ENCODE measurements around the gene CNTNAP4. TPM values are rescaled to one million over a fixed set of nuclear protein-coding genes. Genes with fewer than 3 reads are reported as not detected.

CNTNAP4 gene
- polyA plus RNA-seq, 1 donor from 2014 or later = 75.8 TPM

DNA sequence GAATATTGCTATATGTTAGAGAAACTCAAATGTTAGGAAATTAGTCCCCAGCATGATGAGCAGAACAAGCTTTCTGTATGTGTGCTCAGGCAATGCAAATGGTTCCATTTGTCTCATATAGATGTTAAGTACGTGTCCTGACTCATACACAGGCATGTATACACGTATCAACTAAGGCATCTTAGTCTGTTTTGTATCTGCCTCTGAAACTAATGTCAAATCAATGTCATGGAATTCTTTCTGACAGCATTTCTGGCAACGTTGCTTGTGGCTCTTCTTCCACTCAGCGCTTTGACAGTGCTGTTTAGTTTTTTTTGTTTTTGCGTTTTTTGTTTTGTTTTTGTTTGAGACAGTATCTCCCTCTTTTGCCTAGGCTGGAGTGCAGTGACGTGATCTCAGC, 111.9 kb downstream of the CNTNAP4 start:
- Histone ChIP-seq H3K9me3 (ENCODE audit: low read length) (no peaks in the 10 kb centered on the region), H3K9ac (ENCODE audit: low read length) (no peak overlapping the region), H3K27ac (ENCODE audit: low read length) (no peak overlapping the region), H3K4me2 (ENCODE audit: low read length) (no peak overlapping the region), H3K9me2 (ENCODE audit: insufficient read depth, low read length) (no peaks in the 10 kb centered on the region), H3F3A (ENCODE audit: insufficient read depth, low read length, poor library complexity, severe bottlenecking) (no peaks in the 10 kb centered on the region), H3K27me3 (ENCODE audit: insufficient read depth, low read depth, low read length) (no peaks in the 10 kb centered on the region), H4K20me1 (ENCODE audit: insufficient read depth) (no peaks in the 10 kb centered on the region), H3K79me2 (replicated peaks; ENCODE audit: insufficient read depth, low read length) (no peaks in the 10 kb centered on the region), H2AFZ (ENCODE audit: low read depth, low read length) (no peak overlapping the region), H3K4me3 (ENCODE audit: low read length) (no peak overlapping the region), H3K36me3 (ENCODE audit: insufficient read depth, low read length) (no peaks in the 10 kb centered on the region)
- TF ChIP-seq MXI1 (conservative IDR thresholded peaks at IDR 0.05; ENCODE audit: poor library complexity, severe bottlenecking) (no peak), RAD21 (conservative IDR thresholded peaks at IDR 0.05) (no peak), EP300 (conservative IDR thresholded peaks at IDR 0.05; ENCODE audit: poor library complexity, severe bottlenecking) (peak; percentile 42), POLR2AphosphoS5 (IDR thresholded peaks at IDR 0.05) (peak; percentile 29)

DNA sequence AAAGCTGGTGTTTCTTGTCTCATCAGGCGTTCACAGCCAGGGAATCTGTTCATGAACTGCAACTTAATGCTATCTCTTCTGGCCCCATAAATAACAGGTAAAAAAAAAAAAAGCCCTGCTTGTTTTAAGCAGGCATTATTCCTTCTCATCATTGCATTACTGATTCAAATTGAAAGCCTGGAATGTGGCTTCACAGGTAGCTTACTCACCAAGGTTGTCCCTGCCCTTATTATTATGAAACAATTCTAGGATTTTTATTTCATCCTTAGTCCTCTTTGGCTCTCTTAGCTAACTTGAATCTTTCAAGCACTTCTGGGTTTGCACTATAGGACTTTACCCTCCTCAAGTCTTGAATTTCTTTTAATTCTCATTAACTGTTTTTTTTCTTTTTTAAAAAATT, 113.3 kb downstream of the CNTNAP4 start:
- no peaks in the 10 kb centered on the region for H3K36me3 ChIP-seq (ENCODE audit: insufficient read depth, low read length)
- H3K4me3 ChIP-seq (ENCODE audit: low read length) = no peak overlapping the region
- H3K79me2 ChIP-seq (replicated peaks; ENCODE audit: insufficient read depth, low read length) = no peaks in the 10 kb centered on the region
- no peaks in the 10 kb centered on the region for H3K9me2 ChIP-seq (ENCODE audit: insufficient read depth, low read length)
- no peaks in the 10 kb centered on the region for H4K20me1 ChIP-seq (ENCODE audit: insufficient read depth)
- H3K27ac ChIP-seq (ENCODE audit: low read length) = no peak overlapping the region
- H3K27me3 ChIP-seq (ENCODE audit: insufficient read depth, low read depth, low read length) = no peaks in the 10 kb centered on the region
- no peaks in the 10 kb centered on the region for H3K9me3 ChIP-seq (ENCODE audit: low read length)
- no peak overlapping the region for H3K4me2 ChIP-seq (ENCODE audit: low read length)
- H3F3A ChIP-seq (ENCODE audit: insufficient read depth, low read length, poor library complexity, severe bottlenecking) = no peaks in the 10 kb centered on the region
- H2AFZ ChIP-seq (ENCODE audit: low read depth, low read length) = no peak overlapping the region
- TF ChIP-seq EP300 (conservative IDR thresholded peaks at IDR 0.05; ENCODE audit: poor library complexity, severe bottlenecking) (no peak), MXI1 (conservative IDR thresholded peaks at IDR 0.05; ENCODE audit: poor library complexity, severe bottlenecking) (no peak), EZH2 (IDR thresholded peaks at IDR 0.05; ENCODE audit: borderline replicate concordance, insufficient read depth, low read length, poor library complexity, severe bottlenecking) (no peak), RAD21 (conservative IDR thresholded peaks at IDR 0.05) (no peak), POLR2AphosphoS5 (IDR thresholded peaks at IDR 0.05) (no peak), TAF1 (IDR thresholded peaks at IDR 0.05; ENCODE audit: low read depth) (no peak)
- TF ChIP-seq, protein P1, sequence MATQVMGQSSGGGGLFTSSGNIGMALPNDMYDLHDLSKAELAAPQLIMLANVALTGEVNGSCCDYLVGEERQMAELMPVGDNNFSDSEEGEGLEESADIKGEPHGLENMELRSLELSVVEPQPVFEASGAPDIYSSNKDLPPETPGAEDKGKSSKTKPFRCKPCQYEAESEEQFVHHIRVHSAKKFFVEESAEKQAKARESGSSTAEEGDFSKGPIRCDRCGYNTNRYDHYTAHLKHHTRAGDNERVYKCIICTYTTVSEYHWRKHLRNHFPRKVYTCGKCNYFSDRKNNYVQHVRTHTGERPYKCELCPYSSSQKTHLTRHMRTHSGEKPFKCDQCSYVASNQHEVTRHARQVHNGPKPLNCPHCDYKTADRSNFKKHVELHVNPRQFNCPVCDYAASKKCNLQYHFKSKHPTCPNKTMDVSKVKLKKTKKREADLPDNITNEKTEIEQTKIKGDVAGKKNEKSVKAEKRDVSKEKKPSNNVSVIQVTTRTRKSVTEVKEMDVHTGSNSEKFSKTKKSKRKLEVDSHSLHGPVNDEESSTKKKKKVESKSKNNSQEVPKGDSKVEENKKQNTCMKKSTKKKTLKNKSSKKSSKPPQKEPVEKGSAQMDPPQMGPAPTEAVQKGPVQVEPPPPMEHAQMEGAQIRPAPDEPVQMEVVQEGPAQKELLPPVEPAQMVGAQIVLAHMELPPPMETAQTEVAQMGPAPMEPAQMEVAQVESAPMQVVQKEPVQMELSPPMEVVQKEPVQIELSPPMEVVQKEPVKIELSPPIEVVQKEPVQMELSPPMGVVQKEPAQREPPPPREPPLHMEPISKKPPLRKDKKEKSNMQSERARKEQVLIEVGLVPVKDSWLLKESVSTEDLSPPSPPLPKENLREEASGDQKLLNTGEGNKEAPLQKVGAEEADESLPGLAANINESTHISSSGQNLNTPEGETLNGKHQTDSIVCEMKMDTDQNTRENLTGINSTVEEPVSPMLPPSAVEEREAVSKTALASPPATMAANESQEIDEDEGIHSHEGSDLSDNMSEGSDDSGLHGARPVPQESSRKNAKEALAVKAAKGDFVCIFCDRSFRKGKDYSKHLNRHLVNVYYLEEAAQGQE (IDR thresholded peaks at IDR 0.05; ENCODE audit: borderline replicate concordance) = no peak
- TF ChIP-seq, protein P2, sequence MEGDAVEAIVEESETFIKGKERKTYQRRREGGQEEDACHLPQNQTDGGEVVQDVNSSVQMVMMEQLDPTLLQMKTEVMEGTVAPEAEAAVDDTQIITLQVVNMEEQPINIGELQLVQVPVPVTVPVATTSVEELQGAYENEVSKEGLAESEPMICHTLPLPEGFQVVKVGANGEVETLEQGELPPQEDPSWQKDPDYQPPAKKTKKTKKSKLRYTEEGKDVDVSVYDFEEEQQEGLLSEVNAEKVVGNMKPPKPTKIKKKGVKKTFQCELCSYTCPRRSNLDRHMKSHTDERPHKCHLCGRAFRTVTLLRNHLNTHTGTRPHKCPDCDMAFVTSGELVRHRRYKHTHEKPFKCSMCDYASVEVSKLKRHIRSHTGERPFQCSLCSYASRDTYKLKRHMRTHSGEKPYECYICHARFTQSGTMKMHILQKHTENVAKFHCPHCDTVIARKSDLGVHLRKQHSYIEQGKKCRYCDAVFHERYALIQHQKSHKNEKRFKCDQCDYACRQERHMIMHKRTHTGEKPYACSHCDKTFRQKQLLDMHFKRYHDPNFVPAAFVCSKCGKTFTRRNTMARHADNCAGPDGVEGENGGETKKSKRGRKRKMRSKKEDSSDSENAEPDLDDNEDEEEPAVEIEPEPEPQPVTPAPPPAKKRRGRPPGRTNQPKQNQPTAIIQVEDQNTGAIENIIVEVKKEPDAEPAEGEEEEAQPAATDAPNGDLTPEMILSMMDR (IDR thresholded peaks at IDR 0.05; ENCODE audit: poor library complexity, severe bottlenecking) = no peak
- no peak overlapping the region for H3K9ac ChIP-seq (ENCODE audit: low read length)

DNA sequence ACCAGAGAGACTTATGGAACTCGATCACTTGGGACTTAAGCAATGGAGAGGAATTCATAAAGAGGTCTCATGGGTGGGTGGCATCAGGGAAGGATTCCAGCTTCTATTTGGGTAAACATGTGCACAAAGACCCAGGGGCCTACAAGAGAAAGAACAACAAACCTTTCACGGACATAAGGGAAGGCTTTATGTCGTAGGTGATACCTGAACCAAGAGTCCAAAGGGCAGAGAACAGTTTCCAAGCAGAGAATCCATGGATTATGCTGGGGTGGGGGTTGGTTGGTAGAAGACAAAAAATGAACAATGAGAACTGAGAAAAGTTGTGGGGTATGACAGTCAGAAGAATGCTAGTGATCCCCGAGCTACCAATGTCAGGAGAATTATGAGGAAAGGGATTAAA, 119.8 kb downstream of the CNTNAP4 start:
- Histone ChIP-seq H3K9ac (ENCODE audit: low read length) (no peak overlapping the region), H3K4me2 (ENCODE audit: low read length) (no peak overlapping the region), H3K9me3 (ENCODE audit: low read length) (no peaks in the 10 kb centered on the region), H3K9me2 (ENCODE audit: insufficient read depth, low read length) (no peaks in the 10 kb centered on the region), H3K79me2 (replicated peaks; ENCODE audit: insufficient read depth, low read length) (no peaks in the 10 kb centered on the region), H2AFZ (ENCODE audit: low read depth, low read length) (no peak overlapping the region), H3K36me3 (ENCODE audit: insufficient read depth, low read length) (no peaks in the 10 kb centered on the region), H3K4me3 (ENCODE audit: low read length) (no peak overlapping the region), H4K20me1 (ENCODE audit: insufficient read depth) (no peaks in the 10 kb centered on the region), H3F3A (ENCODE audit: insufficient read depth, low read length, poor library complexity, severe bottlenecking) (no peaks in the 10 kb centered on the region), H3K27me3 (ENCODE audit: insufficient read depth, low read depth, low read length) (no peaks in the 10 kb centered on the region), H3K27ac (ENCODE audit: low read length) (no peak overlapping the region)
- no peak for TF ChIP-seq SMC3 (conservative IDR thresholded peaks at IDR 0.05; ENCODE audit: poor library complexity)
- TF ChIP-seq, protein P1 (IDR thresholded peaks at IDR 0.05; ENCODE audit: borderline replicate concordance) = no peak
- no peak for TF ChIP-seq MXI1 (conservative IDR thresholded peaks at IDR 0.05; ENCODE audit: poor library complexity, severe bottlenecking)
- TF ChIP-seq TAF1 (IDR thresholded peaks at IDR 0.05; ENCODE audit: low read depth) = no peak
- TF ChIP-seq, protein P2 (IDR thresholded peaks at IDR 0.05; ENCODE audit: poor library complexity, severe bottlenecking) = no peak
- no peak for TF ChIP-seq POLR2AphosphoS5 (IDR thresholded peaks at IDR 0.05)
- TF ChIP-seq EZH2 (IDR thresholded peaks at IDR 0.05; ENCODE audit: borderline replicate concordance, insufficient read depth, low read length, poor library complexity, severe bottlenecking) = no peak
- TF ChIP-seq EP300 (conservative IDR thresholded peaks at IDR 0.05; ENCODE audit: poor library complexity, severe bottlenecking) = no peak
- TF ChIP-seq RAD21 (conservative IDR thresholded peaks at IDR 0.05) = no peak

Data from neural cell (in vitro differentiated cells).